Upper lobe of left lung (tissue), 4 donors: ENCODE data around the gene HNRNPDL.

Experiments
- CTCF ChIP-seq, 6 experiments: fragments of 450-650 bp in 4 of 6; fragments of 200-600 bp in 2 of 6; sonication (generic) in 2 of 6; IDR thresholded peaks; one replicate each; pipeline ENCODE4 v1.5.1; 2016 to 2019; ENCODE audit warnings: antibody characterized with exemption in 6 of 6
- EP300 ChIP-seq, 4 donors: sonication (generic); formaldehyde crosslinking; IDR thresholded peaks; one replicate each; pipeline ENCODE4 v1.5.1; 2017; ENCODE audit warnings: antibody characterized with exemption in 4 of 4, control low read depth in 2 of 4
- POLR2A ChIP-seq, 4 donors: fragments of 450-650 bp; IDR thresholded peaks; one replicate each; pipeline ENCODE4 v1.5.1; 2016 to 2017; ENCODE audit warnings: antibody characterized with exemption in 4 of 4, mild to moderate bottlenecking in 2 of 4
- POLR2AphosphoS5 ChIP-seq, 2 donors: sonication (generic); formaldehyde crosslinking; IDR thresholded peaks; one replicate each; pipeline ENCODE4 v1.5.1; 2017; ENCODE audit warnings: antibody characterized with exemption in 2 of 2

GRCh38 chr4:82419451-82419850, 10.8 kb downstream of the HNRNPDL start:
- TF ChIP-seq EP300 (IDR thresholded peaks at IDR 0.05): no peak
- no peak for TF ChIP-seq CTCF (IDR thresholded peaks at IDR 0.05)
- TF ChIP-seq POLR2A (IDR thresholded peaks at IDR 0.05): no peak
- no peak for TF ChIP-seq POLR2AphosphoS5 (IDR thresholded peaks at IDR 0.05)
